GM12878 (cell line): ENCODE measurements around the gene NCKAP5. TPM values are rescaled to one million over a fixed set of nuclear protein-coding genes. Genes with fewer than 3 reads are reported as not detected.

Experiments
- ATAC-seq: fragments of 200-7000 bp; cut with Tn5 transposase; 3 replicates; pipeline ENCODE4 v1.9.1; 2020; ENCODE audit warnings: mild to moderate bottlenecking, moderate library complexity
- BruUV-seq: library from RNA; stranded (reverse); fragments of 400-500 nt; replicated peaks from 2 replicates; lab custom pipeline; 2021; lab: Mats Ljungman, UMichigan
- CTCF ChIA-PET: fragments of 300-600 bp; sonication (Branson Sonifier 250); formaldehyde crosslinking; extraction: SDS; loops from one replicate; lab custom pipeline; 2021; ENCODE audit warnings: inconsistent platforms; lab: Yijun Ruan, JAX
- POLR2A ChIA-PET: fragments of 350-600 bp; formaldehyde crosslinking; extraction: SDS; loops from one replicate; lab custom pipeline; 2021; ENCODE audit warnings: inconsistent platforms; lab: Charles Lee
- RAD21 ChIA-PET: fragments of 300-600 bp; sonication (Branson Sonifier 250); formaldehyde crosslinking; loops from one replicate; lab custom pipeline; 2023; ENCODE audit warnings: antibody characterized with exemption; ENCODE audit not compliant: unreplicated experiment; lab: Charles Lee
- SMC1A ChIA-PET: fragments of 300-600 bp; sonication (Branson Sonifier 250); formaldehyde crosslinking; loops from one replicate; lab custom pipeline; 2023; ENCODE audit not compliant: unreplicated experiment, uncharacterized antibody; lab: Charles Lee
- DNase-seq: peaks from one replicate; pipeline ENCODE4 v3.0.0-alpha.2; 2011; ENCODE audit warnings: low read depth, low spot score
- FAIRE-seq: peaks from 3 replicates; lab custom pipeline; 2011; peaks lifted over from hg19 to GRCh38; lab: Jason Lieb, UNC
- H2AFZ ChIP-seq: 2 replicates; pipeline ENCODE4 v1.6.0; 2011; ENCODE audit warnings: low read depth, low read length, control low read depth; ENCODE audit not compliant: control insufficient read depth
- H3K27ac ChIP-seq: 2 replicates; pipeline ENCODE4 v1.5.1; 2011; ENCODE audit warnings: control low read depth; ENCODE audit not compliant: control insufficient read depth, insufficient read depth
- H3K27me3 ChIP-seq, 2 experiments: replicated peaks in 1 of 2; 2 replicates each; pipeline versions ENCODE4 v1.6.0 to v1.6.1; 2011; ENCODE audit warnings: low read length in 1 of 2; ENCODE audit not compliant: control insufficient read depth in 2 of 2, insufficient read depth in 2 of 2
- H3K36me3 ChIP-seq, 2 experiments: 2 replicates each; pipeline ENCODE4 v1.5.1; 2011; ENCODE audit warnings: low read length in 1 of 2; ENCODE audit not compliant: control insufficient read depth in 2 of 2, insufficient read depth in 2 of 2
- H3K4me1 ChIP-seq: 2 replicates; pipeline ENCODE4 v1.6.1; 2011; ENCODE audit warnings: mild to moderate bottlenecking, low read length, moderate library complexity, mixed read lengths; ENCODE audit not compliant: control insufficient read depth, insufficient read depth
- H3K4me2 ChIP-seq: 2 replicates; pipeline ENCODE4 v1.6.0; 2011; ENCODE audit warnings: control low read depth; ENCODE audit not compliant: control insufficient read depth, insufficient read depth
- H3K4me3 ChIP-seq: fragments of 200-600 bp; sonication (generic); 2 replicates; pipeline ENCODE4 v1.5.1; 2016
- H3K79me2 ChIP-seq: 2 replicates; pipeline ENCODE4 v1.6.0; 2011; ENCODE audit warnings: low read length; ENCODE audit not compliant: control insufficient read depth, insufficient read depth
- H3K9ac ChIP-seq: 2 replicates; pipeline ENCODE4 v1.8.0; 2011; ENCODE audit warnings: low read length, control low read depth, mixed read lengths; ENCODE audit not compliant: control insufficient read depth, insufficient read depth
- H3K9me3 ChIP-seq: replicated peaks from 3 replicates; pipeline ENCODE4 v1.5.1; 2011; ENCODE audit warnings: mild to moderate bottlenecking, low read length; ENCODE audit not compliant: control insufficient read depth, insufficient read depth
- H4K20me1 ChIP-seq: 2 replicates; pipeline ENCODE4 v1.6.0; 2011; ENCODE audit not compliant: control insufficient read depth, insufficient read depth
- ATF7 ChIP-seq: fragments of 450-650 bp; IDR thresholded peaks from 2 replicates; pipeline ENCODE4 v1.6.1; 2016; ENCODE audit warnings: low read depth, mild to moderate bottlenecking
- CHD4 ChIP-seq: fragments of 200-600 bp; sonication (generic); IDR thresholded peaks from 2 replicates; pipeline ENCODE4 v1.6.1; 2016; ENCODE audit warnings: mild to moderate bottlenecking
- EED ChIP-seq: sonication (generic); IDR thresholded peaks from 2 replicates; pipeline ENCODE4 v1.6.1; 2016; ENCODE audit warnings: antibody characterized with exemption, low read depth
- FOXK2 ChIP-seq: fragments of 450-650 bp; IDR thresholded peaks from 2 replicates; pipeline ENCODE4 v1.6.1; 2017; ENCODE audit warnings: mild to moderate bottlenecking, moderate library complexity
- HSF1 ChIP-seq: fragments of 150-350 bp; IDR thresholded peaks from 2 replicates; pipeline ENCODE4 v1.6.1; 2014; ENCODE audit warnings: mild to moderate bottlenecking, low read depth, low read length
- NR2C2 ChIP-seq: IDR thresholded peaks from 2 replicates; pipeline ENCODE4 v1.6.1; 2011; ENCODE audit warnings: borderline replicate concordance, low read depth; ENCODE audit not compliant: control insufficient read depth, insufficient read length
- RFX5 ChIP-seq: IDR thresholded peaks from 2 replicates; pipeline ENCODE4 v1.6.1; 2011; ENCODE audit warnings: low read depth, low read length, improper control_type of control experiment
- SREBF1 ChIP-seq: IDR thresholded peaks from 2 replicates; pipeline ENCODE4 v1.6.1; 2012; ENCODE audit warnings: mild to moderate bottlenecking, low read length
- STAT1 ChIP-seq: fragments of 450-650 bp; conservative IDR thresholded peaks from 2 replicates; pipeline ENCODE4 v1.6.1; 2014; ENCODE audit warnings: antibody characterized with exemption, mild to moderate bottlenecking
- TCF3 ChIP-seq: IDR thresholded peaks from 2 replicates; pipeline ENCODE4 v1.6.1; 2012; ENCODE audit warnings: low read depth, mild to moderate bottlenecking, low read length, borderline replicate concordance; ENCODE audit not compliant: insufficient read depth
- WRNIP1 ChIP-seq: IDR thresholded peaks from 2 replicates; pipeline ENCODE4 v1.6.1; 2011; ENCODE audit warnings: low read depth, low read length, improper control_type of control experiment, borderline replicate concordance
- WGBS: methylation state at CpG from one replicate; pipeline ENCODE4 v1.1.6; 2016; ENCODE audit warnings: low lambda C conversion rate; ENCODE audit not compliant: insufficient replicate concordance, insufficient coverage; ENCODE audit errors: missing lambda C conversion rate; 5-methylcytosine and 5-hydroxymethylcytosine counted together
- in situ Hi-C: fragments of 300-500 bp; cut with MboI; formaldehyde crosslinking; loops from 9 replicates; pipeline ENCODE4 v1.14.3; 2018; ENCODE audit warnings: mixed read lengths
- intact Hi-C: fragments of 100-400 bp; cut with micrococcal nuclease; formaldehyde crosslinking; loops from one replicate; pipeline ENCODE4 v1.14.2; 2022; ENCODE audit not compliant: unreplicated experiment
- polyA plus RNA-seq, 11 experiments: library from polyadenylated mRNA; depleted of rRNA in 4 of 11; unstranded in 6 of 11; stranded (reverse) in 5 of 11; fragments of >200 nt; fragmentation: Nextera tagmentation in 4 of 11; fragmentation: Illumina TruSeq in 1 of 11; extraction: Ambion mirVana in 4 of 11; extraction: Trizol in 1 of 11; gene quantifications; 1 replicate in 1 of 11; 2 replicates in 10 of 11; pipeline versions ENCODE4 v1.2.1 to v1.2.3, GENCODE V29; 2011 to 2016; ENCODE audit warnings: inconsistent platforms in 2 of 11, missing spikeins in 2 of 11, low read depth in 1 of 11
- total RNA-seq, 4 experiments: library from RNA; depleted of rRNA in 3 of 4; stranded (reverse); fragments of >200 nt in 3 of 4; fragmentation: Illumina TruSeq in 1 of 4; extraction: Trizol in 1 of 4; gene quantifications; 2 replicates each; pipeline versions ENCODE4 v1.2.1 to v1.2.3, GENCODE V29; 2013 to 2021
- TF ChIP-seq, protein P1 (sequence below): fragments of 450-650 bp; IDR thresholded peaks from 2 replicates; pipeline ENCODE4 v1.6.1; 2017; ENCODE audit warnings: borderline replicate concordance
- TF ChIP-seq, protein P2 (sequence below): IDR thresholded peaks from 2 replicates; pipeline ENCODE4 v1.6.1; 2011; ENCODE audit warnings: borderline replicate concordance, low read depth, mild to moderate bottlenecking, moderate library complexity, low read length; ENCODE audit not compliant: insufficient read depth, poor library complexity, severe bottlenecking

NCKAP5 gene
- total and polyA plus RNA-seq, 10 of the 15 experiments (the other 5 are each of a cell fraction or from before 2014, with no cell fraction given): 0.06 to 0.44 (median 0.16) TPM

GRCh38 chr2:133078667-133079411 lies 489.4 kb downstream of the NCKAP5 start (continued):
- TF ChIP-seq, protein P1, sequence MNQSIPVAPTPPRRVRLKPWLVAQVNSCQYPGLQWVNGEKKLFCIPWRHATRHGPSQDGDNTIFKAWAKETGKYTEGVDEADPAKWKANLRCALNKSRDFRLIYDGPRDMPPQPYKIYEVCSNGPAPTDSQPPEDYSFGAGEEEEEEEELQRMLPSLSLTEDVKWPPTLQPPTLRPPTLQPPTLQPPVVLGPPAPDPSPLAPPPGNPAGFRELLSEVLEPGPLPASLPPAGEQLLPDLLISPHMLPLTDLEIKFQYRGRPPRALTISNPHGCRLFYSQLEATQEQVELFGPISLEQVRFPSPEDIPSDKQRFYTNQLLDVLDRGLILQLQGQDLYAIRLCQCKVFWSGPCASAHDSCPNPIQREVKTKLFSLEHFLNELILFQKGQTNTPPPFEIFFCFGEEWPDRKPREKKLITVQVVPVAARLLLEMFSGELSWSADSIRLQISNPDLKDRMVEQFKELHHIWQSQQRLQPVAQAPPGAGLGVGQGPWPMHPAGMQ: no peak
- TF ChIP-seq, protein P2, sequence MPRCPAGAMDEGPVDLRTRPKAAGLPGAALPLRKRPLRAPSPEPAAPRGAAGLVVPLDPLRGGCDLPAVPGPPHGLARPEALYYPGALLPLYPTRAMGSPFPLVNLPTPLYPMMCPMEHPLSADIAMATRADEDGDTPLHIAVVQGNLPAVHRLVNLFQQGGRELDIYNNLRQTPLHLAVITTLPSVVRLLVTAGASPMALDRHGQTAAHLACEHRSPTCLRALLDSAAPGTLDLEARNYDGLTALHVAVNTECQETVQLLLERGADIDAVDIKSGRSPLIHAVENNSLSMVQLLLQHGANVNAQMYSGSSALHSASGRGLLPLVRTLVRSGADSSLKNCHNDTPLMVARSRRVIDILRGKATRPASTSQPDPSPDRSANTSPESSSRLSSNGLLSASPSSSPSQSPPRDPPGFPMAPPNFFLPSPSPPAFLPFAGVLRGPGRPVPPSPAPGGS: no peak
- no peak for TF ChIP-seq HSF1
- TF ChIP-seq FOXK2: no peak
- TF ChIP-seq ATF7: no peak
- no peak for TF ChIP-seq RFX5
- TF ChIP-seq, all 136 proteins: peak for 0

DNA sequence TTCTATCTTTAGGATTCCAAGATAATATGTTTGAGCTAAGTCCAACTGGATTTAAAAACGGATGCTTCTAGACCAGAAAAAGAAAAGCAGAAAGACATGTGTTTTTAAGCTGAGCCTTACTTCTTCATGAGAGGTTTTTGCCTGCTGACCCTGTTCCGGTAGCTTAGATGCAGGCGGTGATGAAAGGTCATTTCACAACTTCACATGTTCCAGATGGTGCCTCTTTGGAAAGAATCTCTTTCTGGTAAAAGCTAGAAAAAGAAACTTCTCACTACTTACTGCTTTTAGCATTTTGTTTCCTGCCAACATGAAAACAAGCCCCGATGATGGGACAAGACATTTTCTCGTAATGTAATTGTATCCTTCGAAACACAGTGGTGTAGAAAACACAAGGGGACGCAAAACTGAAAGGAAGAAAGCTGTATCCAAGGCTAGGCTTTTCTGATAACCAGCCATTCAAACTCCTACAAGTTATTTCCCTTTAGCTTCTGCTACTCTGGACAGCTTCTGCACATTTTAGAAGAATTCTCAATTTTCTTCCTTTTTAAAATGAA lies 490.9 kb downstream of the NCKAP5 start:
- intact Hi-C loops (no loop called here), in situ Hi-C loops (no loop called here)
- POLR2A ChIA-PET: interaction anchor here (1.0 kb wide), 1 partner anchor 104 kb away, joined by 3 read pairs; no protein-coding TSS in a partner anchor
- Histone ChIP-seq H3K27ac (no peak overlapping the region), H3K4me1 (no peaks in the 10 kb centered on the region), H3K4me3 (no peak overlapping the region), H4K20me1 (no peaks in the 10 kb centered on the region), H3K79me2 (no peaks in the 10 kb centered on the region), H3K36me3 (no peaks in the 10 kb centered on the region), H3K9ac (no peak overlapping the region), H3K4me2 (no peak overlapping the region), H3K9me3 (no peaks in the 10 kb centered on the region), H3K27me3 (no peaks in the 10 kb centered on the region; a peak in 1 of 4 replicates), H2AFZ (no peak overlapping the region)
- DNase-seq: no peak
- BruUV-seq: no TSS peak
- ATAC-seq: no peak
- SMC1A ChIA-PET: interaction anchor here (0.9 to 1.0 kb wide), 2 partner anchors 9 kb away, joined by 3 read pairs; no protein-coding TSS in a partner anchor
- FAIRE-seq: no peak
- 5% methylated on average over 7 of the region's 7 CpGs for WGBS
- CTCF ChIA-PET: no interaction called here
- RAD21 ChIA-PET: no interaction called here
- TF ChIP-seq TCF3 (no peak), CHD4 (no peak), NR2C2 (no peak), SREBF1 (no peak), STAT1 (no peak), EED (no peak), WRNIP1 (no peak)
- TF ChIP-seq, protein P2: no peak
